ENCODE data around the gene CCDC38. TPM values are rescaled to one million over a fixed set of nuclear protein-coding genes. Genes with fewer than 3 reads are reported as not detected.
"Not testable (repeated sequence)": the region's sequence is repeated elsewhere in the genome, so short reads cannot be mapped to it uniquely, and the experiment has no call there.

Gene CCDC38
- total and polyA plus RNA-seq, 9 donors: 0.09 to 0.47 (median 0.18) TPM; not detected in 2

DNA sequence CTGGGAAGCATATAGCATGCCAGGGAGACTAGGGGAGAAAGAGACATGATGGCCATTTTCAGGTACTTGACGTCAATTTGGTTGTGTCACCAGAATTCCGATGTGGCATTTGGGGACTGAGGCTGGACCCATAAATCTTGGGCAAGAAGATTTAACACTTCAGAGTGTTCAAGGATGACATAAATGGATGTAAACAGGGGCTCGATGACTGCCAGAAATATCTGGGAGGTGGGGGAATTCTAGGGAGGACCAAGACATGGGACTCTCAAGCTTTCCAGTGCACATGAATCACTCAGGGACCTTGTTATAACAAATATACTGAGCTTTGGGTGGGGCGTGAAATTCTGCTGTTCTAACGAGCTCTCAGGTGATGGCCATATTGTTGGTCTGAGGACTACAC is 35.9 kb upstream of the CCDC38 start:
- no peak for DNase-seq
- Histone ChIP-seq H3K9me3 (replicated peaks; ENCODE audit: control insufficient read depth, low read depth, low read length) (no peaks in the 10 kb centered on the region), H3K4me3 (ENCODE audit: low read length) (no peak overlapping the region), H3K36me3 (ENCODE audit: control insufficient read depth, insufficient read depth, low read length) (no peaks in the 10 kb centered on the region), H3K27me3 (ENCODE audit: control insufficient read depth, insufficient read depth, low read length) (no peaks in the 10 kb centered on the region), H3K27ac (ENCODE audit: low read length) (no peak overlapping the region), H3K4me1 (ENCODE audit: control insufficient read depth, insufficient read depth, low read length) (no peaks in the 10 kb centered on the region)
- 82% methylated on average over 2 of the region's 5 CpGs for WGBS (ENCODE audit: insufficient coverage)

DNA sequence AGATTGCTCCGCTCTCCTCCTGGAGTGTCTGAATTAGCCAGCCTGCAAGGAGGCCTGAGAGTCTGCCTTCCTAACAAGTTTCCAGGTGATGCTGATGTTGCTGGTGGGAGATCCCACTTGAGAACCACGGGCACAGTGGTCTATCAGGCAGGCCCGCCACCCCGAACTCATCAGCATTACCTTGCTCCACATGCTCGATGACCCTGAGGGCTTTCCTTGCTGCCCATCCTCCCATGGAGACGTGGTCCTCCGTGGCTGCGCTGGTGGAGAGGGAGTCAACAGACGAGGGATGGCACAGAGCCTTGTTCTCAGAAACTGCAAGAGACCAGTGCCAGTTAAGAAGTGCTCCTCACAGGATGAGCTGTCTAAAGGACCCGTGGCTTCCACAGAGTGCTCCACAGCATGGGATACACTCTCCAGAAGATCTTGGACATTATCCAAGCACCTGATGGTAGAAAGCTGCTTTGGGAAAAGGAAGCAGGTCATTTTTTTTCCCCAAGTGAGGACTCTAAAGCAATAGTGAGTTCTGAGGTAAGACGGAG is 35.4 kb upstream of the CCDC38 start:
- Histone ChIP-seq H3K4me3 (ENCODE audit: low read length) (no peak overlapping the region), H3K4me1 (ENCODE audit: control insufficient read depth, insufficient read depth, low read length) (no peaks in the 10 kb centered on the region), H3K27me3 (ENCODE audit: control insufficient read depth, insufficient read depth, low read length) (no peaks in the 10 kb centered on the region), H3K36me3 (ENCODE audit: control insufficient read depth, insufficient read depth, low read length) (no peaks in the 10 kb centered on the region), H3K9me3 (replicated peaks; ENCODE audit: control insufficient read depth, low read depth, low read length) (no peaks in the 10 kb centered on the region), H3K27ac (ENCODE audit: low read length) (no peak overlapping the region)
- no peak for DNase-seq
- WGBS (ENCODE audit: insufficient coverage): 74% methylated on average over 8 of the region's 11 CpGs

- Histone ChIP-seq H3K9me3 (replicated peaks; ENCODE audit: control insufficient read depth, low read depth, low read length) (no peaks in the 10 kb centered on the region), H3K27me3 (ENCODE audit: control insufficient read depth, insufficient read depth, low read length) (no peaks in the 10 kb centered on the region), H3K4me3 (ENCODE audit: low read length) (no peak overlapping the region), H3K4me1 (ENCODE audit: control insufficient read depth, insufficient read depth, low read length) (no peaks in the 10 kb centered on the region), H3K36me3 (ENCODE audit: control insufficient read depth, insufficient read depth, low read length) (no peaks in the 10 kb centered on the region), H3K27ac (ENCODE audit: low read length) (no peak overlapping the region)
- DNase-seq: no peak
- WGBS (ENCODE audit: insufficient coverage): 89% methylated on average over 4 of the region's 8 CpGs
Observed at GRCh38 chr12:95976416-95976832, 34.0 kb upstream of the CCDC38 start.

GRCh38 chr12:95975491-95975890 is 33.1 kb upstream of the CCDC38 start:
- Histone ChIP-seq H3K27me3 (ENCODE audit: control insufficient read depth, insufficient read depth, low read length) (no peaks in the 10 kb centered on the region), H3K4me1 (ENCODE audit: control insufficient read depth, insufficient read depth, low read length) (no peaks in the 10 kb centered on the region), H3K4me3 (ENCODE audit: low read length) (no peak overlapping the region), H3K27ac (ENCODE audit: low read length) (no peak overlapping the region), H3K9me3 (replicated peaks; ENCODE audit: control insufficient read depth, low read depth, low read length) (no peaks in the 10 kb centered on the region), H3K36me3 (ENCODE audit: control insufficient read depth, insufficient read depth, low read length) (no peaks in the 10 kb centered on the region)
- no peak for DNase-seq
- no CpG with 5 or more reads among the region's 4 CpGs for WGBS (ENCODE audit: insufficient coverage)

DNA sequence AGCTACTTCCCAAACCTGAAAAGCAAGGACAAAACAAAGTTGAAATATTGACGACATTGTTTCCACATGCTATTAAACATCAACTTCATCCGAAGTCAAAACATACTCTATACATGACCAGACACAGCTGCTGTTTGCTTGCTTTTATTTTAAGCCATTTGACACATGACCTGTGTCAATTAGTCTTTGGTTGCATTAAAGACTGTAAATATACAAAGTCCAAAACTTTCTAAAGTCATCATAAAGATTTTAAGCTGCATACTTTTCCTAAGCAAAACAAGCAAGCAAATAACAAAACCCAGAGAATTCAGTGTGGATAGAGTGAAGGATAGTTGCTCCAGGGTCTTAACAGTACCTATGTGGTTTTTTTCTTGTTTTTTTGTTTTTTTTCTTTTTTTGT is 31.9 kb upstream of the CCDC38 start:
- Histone ChIP-seq H3K9me3 (replicated peaks; ENCODE audit: control insufficient read depth, low read depth, low read length) (no peaks in the 10 kb centered on the region), H3K27me3 (ENCODE audit: control insufficient read depth, insufficient read depth, low read length) (no peaks in the 10 kb centered on the region), H3K36me3 (ENCODE audit: control insufficient read depth, insufficient read depth, low read length) (no peaks in the 10 kb centered on the region), H3K4me1 (ENCODE audit: control insufficient read depth, insufficient read depth, low read length) (no peaks in the 10 kb centered on the region), H3K27ac (ENCODE audit: low read length) (no peak overlapping the region), H3K4me3 (ENCODE audit: low read length) (no peak overlapping the region)
- DNase-seq: no peak
- no CpG with 5 or more reads among the region's 2 CpGs for WGBS (ENCODE audit: insufficient coverage)

GRCh38 chr12:95972832-95973456 is 30.5 kb upstream of the CCDC38 start:
- H3K27ac ChIP-seq (ENCODE audit: low read length): no peak overlapping the region
- no peaks in the 10 kb centered on the region for H3K27me3 ChIP-seq (ENCODE audit: control insufficient read depth, insufficient read depth, low read length)
- 74% methylated on average over 3 of the region's 4 CpGs for WGBS (ENCODE audit: insufficient coverage)
- H3K36me3 ChIP-seq (ENCODE audit: control insufficient read depth, insufficient read depth, low read length): no peaks in the 10 kb centered on the region
- no peaks in the 10 kb centered on the region for H3K9me3 ChIP-seq (replicated peaks; ENCODE audit: control insufficient read depth, low read depth, low read length)
- H3K4me3 ChIP-seq (ENCODE audit: low read length): no peak overlapping the region
- no peaks in the 10 kb centered on the region for H3K4me1 ChIP-seq (ENCODE audit: control insufficient read depth, insufficient read depth, low read length)
- DNase-seq: no peak

DNA sequence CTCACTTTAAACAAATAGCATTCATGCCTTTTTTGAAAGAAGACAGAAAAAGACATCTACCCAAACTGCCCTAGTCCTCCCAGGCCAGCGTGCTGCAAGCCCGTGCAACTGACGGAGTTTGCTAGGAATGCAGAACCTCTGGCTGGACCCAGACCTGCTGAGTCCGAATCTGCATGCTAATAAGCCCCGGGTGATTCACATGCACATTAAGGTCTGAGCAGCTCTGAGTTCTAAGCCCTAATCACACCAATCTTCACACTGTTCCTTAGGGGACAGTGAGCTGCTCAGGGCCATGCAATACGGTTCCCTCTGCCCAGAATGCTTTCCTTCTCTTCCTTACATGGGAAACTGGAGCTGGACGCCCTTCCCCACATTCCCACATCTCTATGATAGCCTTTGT is 28.5 kb upstream of the CCDC38 start:
- H3K4me1 ChIP-seq (ENCODE audit: control insufficient read depth, insufficient read depth, low read length): no peaks in the 10 kb centered on the region
- DNase-seq: no peak
- H3K4me3 ChIP-seq (ENCODE audit: low read length): no peak overlapping the region
- no peak overlapping the region for H3K27ac ChIP-seq (ENCODE audit: low read length)
- whole genome bisulfite sequencing (ENCODE audit: insufficient coverage): 66% methylated on average over 5 of the region's 7 CpGs
- H3K27me3 ChIP-seq (ENCODE audit: control insufficient read depth, insufficient read depth, low read length): no peaks in the 10 kb centered on the region
- no peaks in the 10 kb centered on the region for H3K9me3 ChIP-seq (replicated peaks; ENCODE audit: control insufficient read depth, low read depth, low read length)
- no peaks in the 10 kb centered on the region for H3K36me3 ChIP-seq (ENCODE audit: control insufficient read depth, insufficient read depth, low read length)

DNA sequence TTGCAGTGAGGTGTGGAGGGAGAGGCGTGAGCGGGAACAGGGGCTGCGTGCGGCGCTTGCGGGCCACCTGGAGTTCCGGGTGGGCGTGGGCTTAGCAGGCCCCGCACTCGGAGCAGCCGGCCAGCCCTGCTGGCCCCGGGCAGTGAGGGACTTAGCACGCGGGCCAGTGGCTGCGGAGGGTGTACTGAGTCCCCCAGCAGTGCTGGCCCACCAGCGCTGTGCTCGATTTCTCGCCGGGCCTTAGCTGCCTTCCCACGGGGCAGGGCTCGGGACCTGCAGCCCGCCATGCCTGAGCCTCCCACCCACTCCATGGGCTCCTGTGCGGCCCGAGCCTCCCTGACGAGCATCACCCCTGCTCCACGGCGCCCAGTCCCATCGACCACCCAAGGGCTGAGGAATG is 26.7 kb upstream of the CCDC38 start:
- not testable (repeated sequence) for H3K4me1 ChIP-seq (ENCODE audit: control insufficient read depth, insufficient read depth, low read length); H3K27ac ChIP-seq (ENCODE audit: low read length); H3K36me3 ChIP-seq (ENCODE audit: control insufficient read depth, insufficient read depth, low read length); H3K9me3 ChIP-seq (replicated peaks; ENCODE audit: control insufficient read depth, low read depth, low read length); H3K27me3 ChIP-seq (ENCODE audit: control insufficient read depth, insufficient read depth, low read length); H3K4me3 ChIP-seq (ENCODE audit: low read length); DNase-seq
- no CpG with 5 or more reads among the region's 28 CpGs for WGBS (ENCODE audit: insufficient coverage)

DNA sequence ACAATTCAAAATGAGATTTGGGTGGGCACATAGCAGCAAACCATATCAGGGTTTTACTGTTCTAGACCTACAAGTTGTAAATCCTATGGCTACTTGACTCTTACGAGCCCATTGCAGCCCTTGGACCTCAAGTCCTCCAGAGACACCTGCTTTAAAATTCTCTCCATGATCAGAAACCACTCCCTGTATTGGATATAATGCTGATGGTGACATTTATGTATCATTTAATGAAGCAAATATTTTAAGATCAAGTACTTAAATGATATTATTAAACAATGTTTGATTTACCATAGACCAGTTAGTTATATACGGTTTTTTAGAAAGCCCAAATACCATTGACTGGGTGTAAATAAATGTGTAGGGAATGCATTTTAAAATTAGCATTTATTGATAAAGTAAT is 24.9 kb upstream of the CCDC38 start:
- Histone ChIP-seq H3K27ac (ENCODE audit: low read length) (no peak overlapping the region), H3K4me1 (ENCODE audit: control insufficient read depth, insufficient read depth, low read length) (no peaks in the 10 kb centered on the region), H3K36me3 (ENCODE audit: control insufficient read depth, insufficient read depth, low read length) (no peaks in the 10 kb centered on the region), H3K27me3 (ENCODE audit: control insufficient read depth, insufficient read depth, low read length) (no peaks in the 10 kb centered on the region), H3K9me3 (replicated peaks; ENCODE audit: control insufficient read depth, low read depth, low read length) (no peaks in the 10 kb centered on the region), H3K4me3 (ENCODE audit: low read length) (no peak overlapping the region)
- no CpG with 5 or more reads among the region's 2 CpGs for WGBS (ENCODE audit: insufficient coverage)
- no peak for DNase-seq

- H3K36me3 ChIP-seq (ENCODE audit: control insufficient read depth, insufficient read depth, low read length): no peaks in the 10 kb centered on the region
- H3K4me3 ChIP-seq (ENCODE audit: low read length): no peak overlapping the region
- no peak overlapping the region for H3K27ac ChIP-seq (ENCODE audit: low read length)
- H3K27me3 ChIP-seq (ENCODE audit: control insufficient read depth, insufficient read depth, low read length): no peaks in the 10 kb centered on the region
- H3K4me1 ChIP-seq (ENCODE audit: control insufficient read depth, insufficient read depth, low read length): no peaks in the 10 kb centered on the region
- H3K9me3 ChIP-seq (replicated peaks; ENCODE audit: control insufficient read depth, low read depth, low read length): no peaks in the 10 kb centered on the region
- DNase-seq: no peak
- WGBS (ENCODE audit: insufficient coverage): 74% methylated on average over 7 of the region's 7 CpGs
Observed at GRCh38 chr12:95966287-95966870, 24.0 kb upstream of the CCDC38 start.
